A673 (cell line): ENCODE results near the gene KCNQ4. TPM values are rescaled to one million over a fixed set of nuclear protein-coding genes. Genes with fewer than 3 reads are reported as not detected.

Source experiments
- BruUV-seq: library from RNA; stranded (reverse); fragments of 400-500 nt; replicated peaks from 2 replicates; lab custom pipeline; 2021; lab: Mats Ljungman, UMichigan
- CTCF ChIA-PET: fragments of 300-600 bp; sonication (Branson Sonifier 250); formaldehyde crosslinking; loops from one replicate; lab custom pipeline; 2022; ENCODE audit warnings: antibody characterized with exemption; lab: Charles Lee
- POLR2A ChIA-PET: fragments of 300-600 bp; sonication (Branson Sonifier 250); formaldehyde crosslinking; loops from one replicate; lab custom pipeline; 2022; ENCODE audit warnings: antibody characterized with exemption; ENCODE audit not compliant: low non-redundant PET; lab: Charles Lee
- DNase-seq: peaks from one replicate; pipeline ENCODE4 v3.0.0-alpha.2; 2015; ENCODE audit warnings: low spot score
- H3K27ac ChIP-seq: fragments of 200-600 bp; sonication (generic); 2 replicates; pipeline ENCODE4 v1.5.1; 2016; ENCODE audit warnings: mixed run types, low read depth, mild to moderate bottlenecking, mixed read lengths, antibody characterized with exemption, low read length; ENCODE audit not compliant: poor library complexity, severe bottlenecking
- H3K27me3 ChIP-seq: fragments of 200-600 bp; sonication (generic); replicated peaks from 2 replicates; pipeline ENCODE4 v1.6.1; 2017; ENCODE audit warnings: mixed run types, low read depth, mild to moderate bottlenecking, mixed read lengths, antibody characterized with exemption, low read length; ENCODE audit not compliant: insufficient read depth, poor library complexity
- H3K36me3 ChIP-seq: fragments of 200-600 bp; sonication (generic); 2 replicates; pipeline ENCODE4 v1.6.1; 2016; ENCODE audit warnings: mixed run types, mild to moderate bottlenecking, mixed read lengths, antibody characterized with exemption, low read length; ENCODE audit not compliant: insufficient read depth, poor library complexity, severe bottlenecking
- H3K4me1 ChIP-seq: fragments of 200-600 bp; sonication (generic); 2 replicates; pipeline ENCODE4 v1.6.1; 2017; ENCODE audit warnings: mixed run types, mild to moderate bottlenecking, mixed read lengths, antibody characterized with exemption, low read length; ENCODE audit not compliant: insufficient read depth, poor library complexity, severe bottlenecking
- H3K4me3 ChIP-seq: fragments of 200-600 bp; sonication (generic); 2 replicates; pipeline ENCODE4 v1.5.1; 2016; ENCODE audit warnings: low read depth, mixed run types, mild to moderate bottlenecking, mixed read lengths, low read length; ENCODE audit not compliant: poor library complexity, severe bottlenecking
- H3K9me3 ChIP-seq: fragments of 200-600 bp; sonication (generic); 2 replicates; pipeline ENCODE4 v1.6.1; 2016; ENCODE audit warnings: mixed run types, low read depth, mild to moderate bottlenecking, mixed read lengths, antibody characterized with exemption, low read length; ENCODE audit not compliant: poor library complexity, severe bottlenecking
- CTCF ChIP-seq: fragments of 300-800, 200-600 bp; sonication (generic); conservative IDR thresholded peaks from 2 replicates; pipeline ENCODE4 v1.5.1; 2017; ENCODE audit warnings: low read depth, mild to moderate bottlenecking, antibody characterized with exemption, low read length, moderate library complexity, mixed read lengths
- EZH2 ChIP-seq: fragments of 200-600 bp; sonication (generic); IDR thresholded peaks from 2 replicates; pipeline ENCODE4 v1.6.1; 2017; ENCODE audit warnings: borderline replicate concordance, low read depth, mild to moderate bottlenecking, mixed read lengths, antibody characterized with exemption, low read length; ENCODE audit not compliant: poor library complexity, severe bottlenecking
- intact Hi-C: fragments of 100-400 bp; cut with micrococcal nuclease; formaldehyde crosslinking; loops from one replicate; pipeline ENCODE4 v1.10.0; 2022; ENCODE audit not compliant: unreplicated experiment
- total RNA-seq: library from RNA; stranded (reverse); gene quantifications from 2 replicates; pipeline ENCODE4 v1.2.3, GENCODE V29; 2021

KCNQ4 gene
- total RNA-seq, 1 experiment from 2014 or later, result 0.62 TPM

GRCh38 chr1:40844079-40844478 is 60.5 kb downstream of the KCNQ4 start:
- TF ChIP-seq EZH2, result no peak
- no peak for TF ChIP-seq CTCF

GRCh38 chr1:40844887-40845878 is 61.6 kb downstream of the KCNQ4 start:
- Histone ChIP-seq H3K36me3 (no peaks in the 10 kb centered on the region), H3K4me3 (no peak overlapping the region), H3K9me3 (no peaks in the 10 kb centered on the region), H3K4me1 (no peaks in the 10 kb centered on the region), H3K27me3 (no peaks in the 10 kb centered on the region), H3K27ac (no peak overlapping the region)
- BruUV-seq, result no TSS peak
- ChIA-PET CTCF (no interaction called here), POLR2A (no interaction called here)
- intact Hi-C loops, result no loop called here
- TF ChIP-seq EZH2, result no peak
- TF ChIP-seq CTCF, result no peak
- no peak for DNase-seq

More at GRCh38 chr1:40844079-40844478, 60.5 kb downstream of the KCNQ4 start:
- no peaks in the 10 kb centered on the region for H3K27me3 ChIP-seq
- BruUV-seq, result no TSS peak
- H3K4me3 ChIP-seq, result no peak overlapping the region
- H3K27ac ChIP-seq, result no peak overlapping the region
- ChIA-PET CTCF (no interaction called here), POLR2A (no interaction called here)
- no peak for DNase-seq
- no peaks in the 10 kb centered on the region for H3K4me1 ChIP-seq
- intact Hi-C loops, result no loop called here
- no peaks in the 10 kb centered on the region for H3K36me3 ChIP-seq
- no peaks in the 10 kb centered on the region for H3K9me3 ChIP-seq

- no peak for DNase-seq
- Histone ChIP-seq H3K9me3 (no peaks in the 10 kb centered on the region), H3K4me1 (no peaks in the 10 kb centered on the region), H3K4me3 (no peak overlapping the region), H3K36me3 (no peaks in the 10 kb centered on the region), H3K27ac (no peak overlapping the region), H3K27me3 (no peaks in the 10 kb centered on the region)
- TF ChIP-seq EZH2, result no peak
- no peak for TF ChIP-seq CTCF
- POLR2A ChIA-PET, result no interaction called here
- BruUV-seq, result no TSS peak
- CTCF ChIA-PET, result no interaction called here
- intact Hi-C loops, result no loop called here
Measured at GRCh38 chr1:40845895-40846294, 62.3 kb downstream of the KCNQ4 start.
